NCI-H2029 treated with DMSO at 0.1 percent for 48 hours (cell line): ENCODE data around the gene NTHL1.

Experiments
- DNase-seq: peaks from one replicate; lab custom pipeline; 2025; lab: John Stamatoyannopoulos, UW

NTHL1 gene

GRCh38 chr16:2063861-2064260 is 16.2 kb upstream of the NTHL1 start:
- no peak for DNase-seq

GRCh38 chr16:2062801-2063200 is 15.2 kb upstream of the NTHL1 start:
- DNase-seq: no peak

DNA sequence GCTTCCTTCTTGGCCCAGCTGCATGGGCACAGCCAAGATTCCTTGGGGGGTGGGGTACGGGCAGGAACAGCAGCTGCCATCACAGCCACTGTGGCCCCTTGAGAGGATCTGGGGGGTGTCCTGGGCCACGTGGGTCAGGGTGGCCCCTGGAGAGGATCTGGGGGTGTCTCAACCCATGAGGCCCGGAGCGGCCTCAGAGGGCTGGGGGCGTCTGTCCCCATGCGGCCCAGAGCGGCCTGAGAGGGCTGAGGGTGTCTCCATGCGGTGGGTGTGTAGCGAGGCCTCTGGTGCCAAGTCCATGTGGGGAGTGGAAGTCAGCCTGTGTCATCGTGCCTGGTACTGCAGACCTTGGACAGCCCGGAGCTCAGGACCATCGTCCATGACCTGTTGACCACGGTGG is 13.9 kb upstream of the NTHL1 start:
- DNase-seq: no peak

- no peak for DNase-seq
These were observed 13.4 kb upstream of the NTHL1 start for GRCh38 chr16:2061023-2061422.

DNA sequence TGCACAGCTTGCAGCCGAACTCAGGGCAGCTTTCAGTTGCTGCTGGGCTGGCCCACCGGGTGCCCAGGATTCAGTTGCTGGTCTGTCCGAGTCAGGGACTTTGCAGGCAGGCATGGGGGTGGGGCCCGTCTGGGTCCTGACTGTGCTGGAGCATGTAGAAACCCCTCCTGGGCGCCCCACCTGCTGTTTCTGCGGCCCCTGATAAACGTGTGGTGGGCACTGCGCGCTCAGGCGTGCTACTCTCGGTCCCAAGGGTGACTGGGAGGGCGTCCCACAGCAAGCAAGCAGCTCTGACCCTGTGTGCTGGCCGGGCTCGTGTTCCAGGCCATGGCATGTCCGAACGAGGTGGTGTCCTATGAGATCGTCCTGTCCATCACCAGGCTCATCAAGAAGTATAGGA is 12.7 kb upstream of the NTHL1 start:
- DNase-seq: no peak

DNA sequence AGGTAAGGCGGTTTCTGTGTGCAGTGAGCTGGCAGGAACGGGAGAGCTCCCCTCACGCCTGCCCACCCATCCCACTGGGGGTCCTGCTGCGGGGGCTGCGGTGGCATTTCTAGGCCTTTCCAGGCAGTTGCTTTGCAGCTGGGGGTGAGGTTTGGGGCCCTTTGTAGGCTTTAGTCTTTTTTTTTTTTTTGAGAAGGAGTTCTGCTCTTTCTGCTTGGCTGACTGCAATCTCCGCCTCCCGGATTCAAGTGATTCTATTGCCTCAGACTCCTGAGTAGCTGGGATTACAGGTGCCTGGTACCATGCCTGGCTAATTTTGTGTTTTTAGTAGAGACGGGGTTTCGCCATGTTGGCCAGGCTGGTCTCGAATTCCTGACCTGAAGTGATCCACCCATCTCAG is 11.2 kb upstream of the NTHL1 start:
- no peak for DNase-seq

GRCh38 chr16:2058420-2058819 is 10.8 kb upstream of the NTHL1 start:
- DNase-seq: no peak

- DNase-seq: no peak
These were observed 9.8 kb upstream of the NTHL1 start for GRCh38 chr16:2057438-2057837.

- no peak for DNase-seq
These were observed 9.2 kb upstream of the NTHL1 start for GRCh38 chr16:2056681-2057407.

DNA sequence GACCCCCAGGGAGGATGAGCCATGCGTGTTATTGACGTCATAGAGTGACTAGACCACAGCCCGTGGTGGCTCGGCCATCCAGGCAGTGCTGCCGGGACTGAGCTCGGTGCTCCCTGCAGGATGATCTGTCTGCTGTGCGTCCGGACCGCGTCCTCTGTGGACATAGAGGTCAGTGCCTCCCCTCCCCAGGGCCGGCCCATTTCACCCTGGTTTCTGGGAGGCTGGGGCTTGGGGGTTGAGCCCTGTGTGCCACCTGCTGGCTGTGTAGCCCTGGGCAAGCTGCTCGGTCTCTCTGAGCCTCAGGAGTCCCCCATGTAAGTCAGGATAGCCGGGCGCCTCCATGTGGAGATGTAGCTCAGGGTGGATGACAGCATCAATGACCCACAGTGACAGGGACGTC is 8.4 kb upstream of the NTHL1 start:
- DNase-seq: no peak

DNA sequence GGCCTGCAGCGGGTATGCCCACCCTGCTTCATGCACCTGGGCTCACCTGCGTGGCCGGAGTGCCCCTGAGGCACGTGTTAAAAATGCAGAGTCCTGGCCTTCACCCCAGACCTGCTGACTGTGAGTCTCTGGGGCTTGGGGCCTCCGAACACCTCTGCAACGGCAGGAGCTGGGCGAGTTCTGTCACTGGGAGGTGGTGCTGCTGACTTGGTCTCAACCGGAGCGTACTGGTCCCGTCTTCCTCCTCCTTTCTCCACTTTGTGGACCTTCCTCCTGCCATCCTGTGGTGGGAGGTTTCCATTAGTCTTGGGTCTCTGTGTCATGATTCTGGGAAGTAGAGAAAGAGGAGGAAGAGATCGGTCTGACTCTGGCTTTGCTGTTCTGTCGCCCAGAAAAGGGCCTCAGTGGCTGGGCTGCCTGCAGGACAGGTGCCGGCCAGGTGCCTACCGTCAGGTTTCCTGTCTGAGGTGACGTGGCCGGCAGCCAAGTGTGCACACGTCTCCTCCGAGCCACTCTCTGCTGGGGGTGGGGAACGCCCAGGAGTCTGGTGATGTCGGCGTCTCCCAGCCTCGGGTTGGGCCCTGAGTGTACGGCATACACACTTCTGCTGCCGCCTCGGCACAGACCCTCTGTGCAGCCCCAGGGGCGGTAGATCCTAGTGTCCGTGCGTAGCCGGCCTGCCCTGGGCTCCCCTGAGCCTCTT is 7.1 kb upstream of the NTHL1 start:
- DNase-seq: peak; percentile 71

- no peak for DNase-seq
These were observed 6.3 kb upstream of the NTHL1 start for GRCh38 chr16:2053897-2054296.

DNA sequence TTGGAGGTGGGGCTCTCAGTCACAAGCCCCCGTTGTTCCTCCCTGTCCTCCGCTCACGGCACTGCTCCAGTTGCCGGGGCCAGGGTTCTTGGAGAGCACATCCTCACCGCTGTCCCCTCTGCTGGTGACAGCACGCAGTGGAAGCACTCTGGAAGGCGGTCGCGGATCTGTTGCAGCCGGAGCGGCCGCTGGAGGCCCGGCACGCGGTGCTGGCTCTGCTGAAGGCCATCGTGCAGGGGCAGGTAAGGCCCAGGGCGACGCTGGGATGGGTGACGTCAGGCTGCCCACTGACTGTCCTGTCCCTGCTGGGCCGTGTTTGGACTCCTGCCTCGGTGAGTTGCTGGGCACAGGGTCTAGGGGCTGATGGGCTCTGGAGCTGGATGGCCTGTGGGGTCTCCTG is 5.6 kb upstream of the NTHL1 start:
- no peak for DNase-seq

GRCh38 chr16:2048116-2048543 is 496 bp upstream of the NTHL1 start:
- DNase-seq: no peak

DNA sequence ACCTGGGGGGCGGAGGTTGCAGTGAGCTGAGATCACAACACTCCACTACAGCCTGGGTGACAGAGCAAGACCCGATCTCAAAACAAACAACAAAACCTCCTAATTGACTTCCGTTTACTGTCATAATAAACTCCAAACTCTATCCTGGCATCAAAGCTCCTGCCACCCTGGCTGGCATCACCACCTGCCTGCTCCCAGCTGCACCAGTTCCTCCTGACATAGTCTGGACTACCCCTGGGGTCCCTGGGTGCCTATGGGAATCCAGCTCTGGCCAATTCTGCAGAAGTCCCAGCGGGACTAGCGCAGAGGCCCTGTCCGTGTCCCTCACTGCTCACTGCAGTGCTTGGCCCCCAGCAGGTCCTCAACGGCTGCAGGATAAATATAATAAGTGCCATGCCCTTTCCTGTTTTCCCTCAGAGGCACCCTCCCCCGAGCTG is 723 bp downstream of the NTHL1 start:
- DNase-seq: no peak

GRCh38 chr16:2045965-2046892 is 1.4 kb downstream of the NTHL1 start:
- DNase-seq: no peak

- DNase-seq: no peak
These were observed 3.1 kb downstream of the NTHL1 start for GRCh38 chr16:2044541-2044940.

GRCh38 chr16:2043667-2044451 is 3.8 kb downstream of the NTHL1 start:
- DNase-seq: no peak

DNA sequence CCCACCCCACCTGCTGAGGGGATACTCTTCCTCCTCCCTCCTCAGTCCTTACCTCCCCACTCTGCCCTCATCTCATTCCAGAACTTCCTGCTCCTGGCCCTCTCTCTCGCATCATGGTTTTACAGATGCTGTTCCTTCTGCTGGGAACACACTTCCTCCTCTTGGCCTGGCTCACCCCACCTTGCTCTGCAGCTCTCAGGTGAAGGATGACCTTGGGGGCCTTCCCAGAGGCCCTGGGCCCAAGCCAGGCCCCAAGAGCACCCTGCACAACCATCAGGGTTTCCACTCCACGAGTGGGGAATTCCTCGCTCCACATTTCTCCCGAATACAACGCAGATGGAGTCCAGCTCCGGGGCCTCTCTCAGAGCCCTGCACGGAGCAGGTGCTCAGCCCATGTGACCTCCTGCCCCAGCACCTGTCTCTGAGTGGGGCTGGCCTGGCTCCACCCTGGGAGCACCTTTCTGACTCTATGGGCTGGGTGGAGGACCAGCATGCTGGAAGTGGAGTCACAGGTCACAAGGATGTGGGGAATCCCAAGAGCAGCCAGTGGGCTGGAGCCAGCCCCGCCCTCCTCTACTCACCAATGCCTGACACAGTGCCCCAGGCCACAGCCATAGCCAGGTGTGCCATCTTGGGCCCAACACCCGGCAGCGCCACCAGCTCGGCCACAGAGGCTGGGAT is 4.5 kb downstream of the NTHL1 start:
- DNase-seq: peak; percentile 79

GRCh38 chr16:2042171-2042985 is 5.3 kb downstream of the NTHL1 start:
- DNase-seq: peak; percentile 89
